ENCODE data around the gene LGI4. TPM values are rescaled to one million over a fixed set of nuclear protein-coding genes. Genes with fewer than 3 reads are reported as not detected.

The LGI4 gene
- total RNA-seq, 1 donor from 2014 or later: 6.7 TPM

DNA sequence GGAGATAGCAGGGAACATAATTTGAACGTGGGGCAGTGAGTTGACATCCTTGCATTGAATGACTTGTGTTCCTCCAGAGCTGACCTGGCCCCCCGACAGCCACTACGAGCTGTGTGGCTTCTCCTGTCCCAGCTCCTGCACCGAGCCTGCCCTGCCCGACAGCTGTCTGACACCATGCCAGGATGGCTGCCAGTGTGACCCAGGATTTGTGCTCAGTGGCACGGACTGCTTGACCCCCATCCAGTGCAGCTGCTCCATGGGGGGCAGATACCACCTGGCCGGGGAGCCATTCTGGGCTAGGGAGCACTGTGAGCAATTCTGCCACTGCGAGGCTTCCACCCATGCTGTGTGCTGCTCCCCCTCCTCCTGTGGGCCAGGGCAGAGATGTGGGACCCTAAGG, 48.4 kb downstream of the LGI4 start:
- TF ChIP-seq CTCF (IDR thresholded peaks at IDR 0.05): no peak
- intact Hi-C loops (cut with DNase I): no loop called here
- peaks cover 10% of the 10 kb centered on the region for H3K27me3 ChIP-seq
- ATAC-seq (no peak), DNase-seq (no peak)
- H3K9me3 ChIP-seq: no peaks in the 10 kb centered on the region
- no peak overlapping the region for H3K27ac ChIP-seq
- no peaks in the 10 kb centered on the region for H3K36me3 ChIP-seq
- H3K4me1 ChIP-seq: peaks cover 4% of the 10 kb centered on the region
- H3K4me3 ChIP-seq: no peak overlapping the region

DNA sequence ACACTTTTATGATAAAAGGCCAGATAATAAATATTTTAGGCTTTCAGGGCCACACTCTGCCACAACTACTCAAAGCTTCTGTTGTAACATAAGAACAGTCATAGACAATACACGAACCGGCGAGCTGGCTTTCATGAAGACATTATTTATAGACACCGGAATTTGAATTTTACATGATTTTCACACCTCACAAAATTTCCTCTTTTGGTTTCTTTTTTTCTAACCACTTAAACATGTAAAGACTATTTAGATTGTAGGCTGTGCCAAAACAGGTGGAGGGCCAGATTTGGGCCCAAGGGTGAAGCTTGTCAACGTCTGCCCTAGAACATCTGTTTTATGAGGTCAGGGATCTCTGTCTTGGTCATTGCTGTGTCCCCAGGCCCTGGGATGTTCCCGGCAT, 48.9 kb downstream of the LGI4 start:
- Histone ChIP-seq H3K27ac (no peak overlapping the region), H3K9me3 (no peaks in the 10 kb centered on the region), H3K4me1 (peaks cover 4% of the 10 kb centered on the region), H3K36me3 (no peaks in the 10 kb centered on the region), H3K27me3 (peaks cover 5% of the 10 kb centered on the region), H3K4me3 (no peak overlapping the region)
- TF ChIP-seq CTCF (IDR thresholded peaks at IDR 0.05): no peak
- DNase-seq (no peak), ATAC-seq (no peak)
- intact Hi-C loops (cut with DNase I): no loop called here

- no peaks in the 10 kb centered on the region for H3K36me3 ChIP-seq
- no peaks in the 10 kb centered on the region for H3K27me3 ChIP-seq
- DNase-seq: no peak
- H3K9me3 ChIP-seq: no peaks in the 10 kb centered on the region
- no peak for TF ChIP-seq CTCF (IDR thresholded peaks at IDR 0.05)
- no peaks in the 10 kb centered on the region for H3K4me1 ChIP-seq
- ATAC-seq: no peak
- no peak overlapping the region for H3K4me3 ChIP-seq
- intact Hi-C loops (cut with DNase I): no loop called here
- no peak overlapping the region for H3K27ac ChIP-seq
Observed at GRCh38 chr19:35084509-35084762, 50.4 kb downstream of the LGI4 start.

- intact Hi-C loops (cut with DNase I): no loop called here
- DNase-seq (no peak), ATAC-seq (no peak)
- Histone ChIP-seq H3K4me1 (no peaks in the 10 kb centered on the region), H3K27me3 (no peaks in the 10 kb centered on the region), H3K36me3 (no peaks in the 10 kb centered on the region), H3K9me3 (no peaks in the 10 kb centered on the region), H3K4me3 (no peak overlapping the region), H3K27ac (no peak overlapping the region)
- no peak for TF ChIP-seq CTCF (IDR thresholded peaks at IDR 0.05)
Observed at GRCh38 chr19:35083691-35084508, 51.0 kb downstream of the LGI4 start.

DNA sequence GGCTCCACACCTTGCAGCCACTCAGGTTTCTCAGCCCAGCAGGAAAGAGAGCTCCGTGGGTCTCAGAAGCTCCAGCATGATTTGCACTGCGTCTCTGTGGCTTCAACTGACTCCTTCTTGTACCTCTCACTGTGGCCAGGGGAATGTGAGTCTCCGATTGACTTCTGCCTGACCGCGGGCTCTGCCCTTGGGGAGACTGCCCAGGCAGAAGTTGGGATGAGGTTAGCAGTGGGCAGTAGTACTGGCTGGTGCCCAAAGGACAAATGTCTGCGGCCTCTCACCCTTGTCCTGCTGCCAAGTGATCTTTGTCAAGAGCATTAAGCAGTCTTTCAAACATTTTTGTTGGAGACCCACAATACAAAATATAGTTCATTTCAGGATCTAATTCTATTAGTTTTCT, 53.7 kb downstream of the LGI4 start:
- Histone ChIP-seq H3K27ac (no peak overlapping the region), H3K4me3 (no peak overlapping the region), H3K27me3 (no peaks in the 10 kb centered on the region), H3K9me3 (no peaks in the 10 kb centered on the region), H3K36me3 (no peaks in the 10 kb centered on the region), H3K4me1 (no peaks in the 10 kb centered on the region)
- no peak for TF ChIP-seq CTCF (IDR thresholded peaks at IDR 0.05)
- DNase-seq: no peak
- no peak for ATAC-seq
- intact Hi-C loops (cut with DNase I): no loop called here

All from upper lobe of right lung (tissue), 1 donor.